Endothelial cell of umbilical vein (primary cell): ENCODE results near the gene AP1S2. TPM values are rescaled to one million over a fixed set of nuclear protein-coding genes. Genes with fewer than 3 reads are reported as not detected.

Experiments
- BruUV-seq: library from RNA; stranded (reverse); fragments of 400-500 nt; replicated peaks from 2 replicates; lab custom pipeline; 2021; lab: Mats Ljungman, UMichigan
- CTCF ChIA-PET: fragments of 300-600, 350-600 bp; sonication (Branson Sonifier 250); formaldehyde crosslinking; loops from one replicate; lab custom pipeline; 2021; ENCODE audit warnings: antibody characterized with exemption, inconsistent platforms; lab: Charles Lee
- POLR2A ChIA-PET: fragments of 300-600, 350-600 bp; sonication (Branson Sonifier 250); formaldehyde crosslinking; loops from one replicate; lab custom pipeline; 2021; ENCODE audit warnings: antibody characterized with exemption, inconsistent platforms; lab: Charles Lee
- DNase-seq: peaks from one replicate; pipeline ENCODE4 v3.0.0-alpha.2; 2011; ENCODE audit warnings: low read depth, low spot score
- FAIRE-seq: peaks from 2 replicates; lab custom pipeline; 2011; peaks lifted over from hg19 to GRCh38; lab: Jason Lieb, UNC
- H2AFZ ChIP-seq: 2 replicates; pipeline ENCODE4 v1.6.0; 2012; ENCODE audit warnings: low read depth, low read length, control low read depth, inconsistent platforms
- H3K27ac ChIP-seq: 2 replicates; pipeline ENCODE4 v1.5.1; 2011; ENCODE audit warnings: low read depth, mild to moderate bottlenecking, control low read depth, low read length, moderate library complexity; ENCODE audit not compliant: insufficient read depth
- H3K27me3 ChIP-seq, 2 experiments: 2 replicates each; pipeline versions ENCODE4 v1.6.0 to v1.6.1; 2011; ENCODE audit warnings: low read length in 2 of 2, mixed read lengths in 1 of 2; ENCODE audit not compliant: control insufficient read depth in 2 of 2, insufficient read depth in 2 of 2
- H3K36me3 ChIP-seq, 2 experiments: 2 replicates in 1 of 2; 3 replicates in 1 of 2; pipeline ENCODE4 v1.5.1; 2011; ENCODE audit warnings: low read length in 2 of 2, mild to moderate bottlenecking in 1 of 2, moderate library complexity in 1 of 2; ENCODE audit not compliant: control insufficient read depth in 2 of 2, insufficient read depth in 2 of 2; ENCODE audit errors: extremely low read depth in 1 of 2
- H3K4me1 ChIP-seq: 3 replicates; pipeline ENCODE4 v1.5.1; 2011; ENCODE audit warnings: mild to moderate bottlenecking, low read length; ENCODE audit not compliant: control insufficient read depth, insufficient read depth; ENCODE audit errors: extremely low read depth
- H3K4me2 ChIP-seq: 2 replicates; pipeline ENCODE4 v1.6.1; 2011; ENCODE audit warnings: low read length, control low read depth, mixed read lengths; ENCODE audit not compliant: insufficient read depth
- H3K4me3 ChIP-seq, 3 experiments: fragments of 200-600 bp in 1 of 3; sonication (generic), shearing (Covaris generic) in 1 of 3; replicated peaks in 1 of 3; 2 replicates each; pipeline ENCODE4 v1.5.1; 2011 to 2016; ENCODE audit warnings: control low read depth in 3 of 3, low read length in 3 of 3, mild to moderate bottlenecking in 2 of 3, inconsistent platforms in 1 of 3, low read depth in 1 of 3, moderate library complexity in 1 of 3; ENCODE audit not compliant: insufficient read depth in 1 of 3
- H3K79me2 ChIP-seq: 2 replicates; pipeline ENCODE4 v1.6.0; 2012; ENCODE audit warnings: low read length, inconsistent platforms; ENCODE audit not compliant: control insufficient read depth, insufficient read depth
- H3K9ac ChIP-seq: replicated peaks from 2 replicates; pipeline ENCODE3; 2011; ENCODE audit warnings: low read length, control low read depth; ENCODE audit not compliant: insufficient read depth; ENCODE audit errors: extremely low read depth
- H3K9me1 ChIP-seq: replicated peaks from 3 replicates; pipeline ENCODE4 v1.6.0; 2011; ENCODE audit warnings: mild to moderate bottlenecking, low read length; ENCODE audit not compliant: control insufficient read depth, insufficient read depth; ENCODE audit errors: extremely low read depth
- H3K9me3 ChIP-seq: replicated peaks from 2 replicates; pipeline ENCODE4 v1.5.1; 2012; ENCODE audit warnings: low read length, inconsistent platforms; ENCODE audit not compliant: control insufficient read depth, insufficient read depth
- H4K20me1 ChIP-seq: replicated peaks from 2 replicates; pipeline ENCODE3; 2011; ENCODE audit warnings: mild to moderate bottlenecking, low read length; ENCODE audit not compliant: control insufficient read depth, insufficient read depth; ENCODE audit errors: extremely low read depth
- GATA2 ChIP-seq: IDR thresholded peaks from 2 replicates; pipeline ENCODE4 v1.7.0; 2011; ENCODE audit warnings: low read depth, mild to moderate bottlenecking, moderate library complexity, mixed read lengths, low read length; ENCODE audit not compliant: insufficient read length, insufficient read depth
- JUN ChIP-seq: IDR thresholded peaks from 2 replicates; pipeline ENCODE4 v1.6.1; 2011; ENCODE audit warnings: borderline replicate concordance, low read depth; ENCODE audit not compliant: insufficient read length, insufficient read depth
- POLR2AphosphoS5 ChIP-seq: IDR thresholded peaks from 2 replicates; pipeline ENCODE4 v1.6.1; 2012; ENCODE audit warnings: low read depth, mild to moderate bottlenecking, control low read depth, low read length, moderate library complexity; ENCODE audit not compliant: insufficient read depth
- dilution Hi-C: fragments of 300-500 bp; cut with MboI; formaldehyde crosslinking; loops from one replicate; pipeline ENCODE4 v1.15.0; 2019; ENCODE audit warnings: low sequenced_read_pairs; ENCODE audit not compliant: extremely low pct_ligation_motif_present
- intact Hi-C: fragments of 100-400 bp; cut with micrococcal nuclease; formaldehyde crosslinking; loops from one replicate; pipeline ENCODE4 v1.10.0; 2022
- polyA plus RNA-seq, 4 experiments: library from polyadenylated mRNA; depleted of rRNA in 3 of 4; stranded (reverse) in 3 of 4; unstranded in 1 of 4; fragments of >200 nt; gene quantifications; 2 replicates each; pipeline versions ENCODE4 v1.2.1 to v1.2.3, GENCODE V29; 2011 to 2012; ENCODE audit warnings: missing spikeins in 1 of 4
- total RNA-seq: library from RNA; stranded (reverse); gene quantifications from 2 replicates; pipeline ENCODE4 v1.2.3, GENCODE V29; 2021
- TF ChIP-seq, protein P1 (sequence below), 2 donors: IDR thresholded peaks; 1 replicate in 1 of 2; 2 replicates in 1 of 2; pipeline ENCODE4 v1.5.1; 2011; ENCODE audit warnings: low read length in 2 of 2, mild to moderate bottlenecking in 2 of 2, moderate library complexity in 2 of 2, control low read depth in 1 of 2, inconsistent platforms in 1 of 2, low read depth in 1 of 2; ENCODE audit not compliant: insufficient read depth in 1 of 2; ENCODE audit errors: extremely low read depth in 1 of 2

The AP1S2 gene
- total and polyA plus RNA-seq, 2 donors (not counting 3 experiments of a cell fraction or from before 2014, with no cell fraction given), result 21.0 to 37.3 TPM

DNA sequence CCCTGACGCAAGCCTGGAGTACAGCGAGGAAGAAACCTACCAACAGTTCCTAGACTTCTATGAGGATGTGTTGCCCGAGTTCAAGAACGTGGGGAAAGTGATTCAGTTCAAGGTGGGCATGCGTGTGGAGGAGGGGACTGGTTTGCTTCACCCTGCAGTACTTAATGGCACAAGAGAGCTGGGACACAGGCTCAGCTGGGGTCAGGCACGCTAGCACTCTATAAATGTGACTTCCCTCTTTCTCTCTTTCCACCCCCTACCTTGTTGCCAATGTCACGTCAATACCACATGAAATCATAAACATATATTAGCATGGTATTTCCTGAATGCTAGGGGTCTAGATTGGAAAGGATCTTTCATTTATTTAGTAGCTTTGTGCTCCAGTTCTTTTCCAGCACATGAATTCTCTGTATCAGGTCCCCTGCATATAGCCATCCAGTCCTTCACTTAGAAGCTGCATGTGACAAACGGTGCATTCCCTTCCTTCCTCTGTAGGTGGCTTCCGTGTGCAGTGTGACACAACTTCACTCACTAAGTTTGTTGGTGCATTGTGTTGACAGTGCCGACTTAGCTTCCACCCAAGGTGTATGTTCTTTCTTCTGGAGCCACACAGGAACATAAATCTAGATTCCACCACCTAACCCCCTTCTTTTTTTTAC lies 38.7 kb downstream of the AP1S2 start:
- Histone ChIP-seq H3K9me3 (no peaks in the 10 kb centered on the region), H3K27me3 (no peaks in the 10 kb centered on the region), H3K4me1 (no peaks in the 10 kb centered on the region), H2AFZ (no peak overlapping the region), H3K79me2 (no peaks in the 10 kb centered on the region), H3K4me3 (no peak overlapping the region), H4K20me1 (no peaks in the 10 kb centered on the region), H3K4me2 (no peak overlapping the region), H3K9me1 (no peaks in the 10 kb centered on the region), H3K27ac (no peak overlapping the region), H3K9ac (no peak overlapping the region), H3K36me3 (peaks cover 0 to 4% of the 10 kb centered on the region in 2 experiments)
- ChIA-PET POLR2A (no interaction called here), CTCF (interaction anchor here (0.8 to 1.6 kb wide), 4 partner anchors 10 to 396 kb away, joined by 3 to 5 read pairs (median 4); no protein-coding TSS in a partner anchor)
- DNase-seq (peak; percentile 2), FAIRE-seq (peak; percentile 47)
- intact Hi-C loops, result loop anchor here (1.0 kb wide), 1 partner anchor 157 kb away; no protein-coding TSS in a partner anchor
- no TSS peak for BruUV-seq
- dilution Hi-C loops, result no loop called here
- TF ChIP-seq GATA2, result no peak
- TF ChIP-seq POLR2AphosphoS5, result no peak
- TF ChIP-seq, protein P1, sequence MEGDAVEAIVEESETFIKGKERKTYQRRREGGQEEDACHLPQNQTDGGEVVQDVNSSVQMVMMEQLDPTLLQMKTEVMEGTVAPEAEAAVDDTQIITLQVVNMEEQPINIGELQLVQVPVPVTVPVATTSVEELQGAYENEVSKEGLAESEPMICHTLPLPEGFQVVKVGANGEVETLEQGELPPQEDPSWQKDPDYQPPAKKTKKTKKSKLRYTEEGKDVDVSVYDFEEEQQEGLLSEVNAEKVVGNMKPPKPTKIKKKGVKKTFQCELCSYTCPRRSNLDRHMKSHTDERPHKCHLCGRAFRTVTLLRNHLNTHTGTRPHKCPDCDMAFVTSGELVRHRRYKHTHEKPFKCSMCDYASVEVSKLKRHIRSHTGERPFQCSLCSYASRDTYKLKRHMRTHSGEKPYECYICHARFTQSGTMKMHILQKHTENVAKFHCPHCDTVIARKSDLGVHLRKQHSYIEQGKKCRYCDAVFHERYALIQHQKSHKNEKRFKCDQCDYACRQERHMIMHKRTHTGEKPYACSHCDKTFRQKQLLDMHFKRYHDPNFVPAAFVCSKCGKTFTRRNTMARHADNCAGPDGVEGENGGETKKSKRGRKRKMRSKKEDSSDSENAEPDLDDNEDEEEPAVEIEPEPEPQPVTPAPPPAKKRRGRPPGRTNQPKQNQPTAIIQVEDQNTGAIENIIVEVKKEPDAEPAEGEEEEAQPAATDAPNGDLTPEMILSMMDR (IDR thresholded peaks at IDR 0.05; ENCODE audit: extremely low read depth in 1 of 2, insufficient read depth in 1 of 2, low read depth in 1 of 2, low read length in 2 of 2), result peak; percentile 9 to 11
- TF ChIP-seq JUN, result no peak
